GM21529 (cell line): Measurements from ENCODE around the gene FPR3.
"Not testable (repeated sequence)": the region's sequence is repeated elsewhere in the genome, so short reads cannot be mapped to it uniquely, and the experiment has no call there.

Source experiments
- ATAC-seq: cut with Tn5 transposase; IDR thresholded peaks from one replicate; pipeline ENCODE4 v1.9.1; 2021; ENCODE audit not compliant: unreplicated experiment

FPR3 gene

GRCh38 chr19:51783372-51783771 lies 11.6 kb upstream of the FPR3 start:
- no peak for ATAC-seq

GRCh38 chr19:51784109-51784785 lies 10.7 kb upstream of the FPR3 start:
- ATAC-seq: no peak

- ATAC-seq: no peak
Measured at GRCh38 chr19:51784922-51785690, 9.9 kb upstream of the FPR3 start.

- no peak for ATAC-seq
Measured at GRCh38 chr19:51786646-51787494, 8.1 kb upstream of the FPR3 start.

GRCh38 chr19:51788029-51788428 lies 6.9 kb upstream of the FPR3 start:
- ATAC-seq: no peak

- ATAC-seq: no peak
Measured at GRCh38 chr19:51789061-51789795, 5.7 kb upstream of the FPR3 start.

GRCh38 chr19:51792932-51793331 lies 2.0 kb upstream of the FPR3 start:
- no peak for ATAC-seq

- ATAC-seq: no peak
Measured at GRCh38 chr19:51793994-51794393, 963 bp upstream of the FPR3 start.

- ATAC-seq: no peak
Measured at GRCh38 chr19:51796195-51796679, 1.3 kb downstream of the FPR3 start.

GRCh38 chr19:51797480-51797879 lies 2.5 kb downstream of the FPR3 start:
- no peak for ATAC-seq

- no peak for ATAC-seq
Measured at GRCh38 chr19:51798062-51798461, 3.1 kb downstream of the FPR3 start.

GRCh38 chr19:51799034-51799773 lies 4.2 kb downstream of the FPR3 start:
- ATAC-seq: no peak

- no peak for ATAC-seq
Measured at GRCh38 chr19:51799774-51800472, 5.0 kb downstream of the FPR3 start.

- no peak for ATAC-seq
Measured at GRCh38 chr19:51800473-51801244, 5.7 kb downstream of the FPR3 start.

- no peak for ATAC-seq
Measured at GRCh38 chr19:51802775-51803174, 7.8 kb downstream of the FPR3 start.

- ATAC-seq: no peak
Measured at GRCh38 chr19:51803519-51803918, 8.6 kb downstream of the FPR3 start.

- ATAC-seq: no peak
Measured at GRCh38 chr19:51803967-51804366, 9.0 kb downstream of the FPR3 start.

- not testable (repeated sequence) for ATAC-seq
Measured at GRCh38 chr19:51804789-51805188, 9.8 kb downstream of the FPR3 start.

- not testable (repeated sequence) for ATAC-seq
Measured at GRCh38 chr19:51805396-51805795, 10.4 kb downstream of the FPR3 start.
